Keratinocyte (primary cell): ENCODE results near the gene LRRC42. TPM values are rescaled to one million over a fixed set of nuclear protein-coding genes. Genes with fewer than 3 reads are reported as not detected.

Experiments used
- DNase-seq: peaks from one replicate; pipeline ENCODE4 v3.0.0-alpha.2; 2011; ENCODE audit warnings: low read depth, missing footprints, low spot score
- FAIRE-seq: peaks from 2 replicates; lab custom pipeline; 2011; peaks lifted over from hg19 to GRCh38; lab: Jason Lieb, UNC
- H2AFZ ChIP-seq: 2 replicates; pipeline ENCODE4 v1.6.0; 2012; ENCODE audit warnings: low read length, control low read depth, inconsistent platforms; ENCODE audit not compliant: control insufficient read depth
- H3K27ac ChIP-seq: 2 replicates; pipeline ENCODE4 v1.5.1; 2011; ENCODE audit warnings: low read length; ENCODE audit not compliant: control insufficient read depth, insufficient read depth
- H3K27me3 ChIP-seq: 3 replicates; pipeline ENCODE4 v1.6.0; 2011; ENCODE audit warnings: low read length; ENCODE audit not compliant: control insufficient read depth, insufficient read depth; ENCODE audit errors: extremely low read depth
- H3K36me3 ChIP-seq, 2 experiments: 2 replicates in 1 of 2; 3 replicates in 1 of 2; pipeline ENCODE4 v1.5.1; 2011; ENCODE audit warnings: low read length in 2 of 2, mild to moderate bottlenecking in 1 of 2; ENCODE audit not compliant: control insufficient read depth in 2 of 2, insufficient read depth in 2 of 2; ENCODE audit errors: extremely low read depth in 1 of 2
- H3K4me1 ChIP-seq: 3 replicates; pipeline ENCODE4 v1.5.1; 2011; ENCODE audit warnings: low read length; ENCODE audit not compliant: control insufficient read depth, insufficient read depth; ENCODE audit errors: extremely low read depth
- H3K4me2 ChIP-seq: 3 replicates; pipeline ENCODE4 v1.6.0; 2011; ENCODE audit warnings: low read depth, low read length; ENCODE audit not compliant: control insufficient read depth, insufficient read depth; ENCODE audit errors: extremely low read depth
- H3K4me3 ChIP-seq, 3 experiments: fragments of 200-600 bp in 1 of 3; sonication (generic) in 1 of 3; 2 replicates in 2 of 3; 3 replicates in 1 of 3; pipeline ENCODE4 v1.5.1; 2011 to 2016; ENCODE audit warnings: low read length in 3 of 3, mild to moderate bottlenecking in 3 of 3, control low read depth in 2 of 3, inconsistent platforms in 1 of 3, low read depth in 1 of 3, mixed read lengths in 1 of 3, mixed run types in 1 of 3, moderate library complexity in 1 of 3; ENCODE audit not compliant: control insufficient read depth in 2 of 3, insufficient read depth in 2 of 3; ENCODE audit errors: extremely low read depth in 1 of 3
- H3K79me2 ChIP-seq: 2 replicates; pipeline ENCODE4 v1.6.0; 2012; ENCODE audit warnings: low read length; ENCODE audit not compliant: control insufficient read depth, insufficient read depth
- H3K9ac ChIP-seq: 3 replicates; pipeline ENCODE4 v1.6.0; 2011; ENCODE audit warnings: low read length; ENCODE audit not compliant: control insufficient read depth, insufficient read depth; ENCODE audit errors: extremely low read depth
- H3K9me1 ChIP-seq: 3 replicates; pipeline ENCODE4 v1.6.0; 2011; ENCODE audit warnings: low read length; ENCODE audit not compliant: control insufficient read depth, insufficient read depth; ENCODE audit errors: extremely low read depth
- H3K9me3 ChIP-seq: 2 replicates; pipeline ENCODE4 v1.5.1; 2012; ENCODE audit warnings: low read depth, low read length; ENCODE audit not compliant: control insufficient read depth
- H4K20me1 ChIP-seq: 3 replicates; pipeline ENCODE4 v1.6.0; 2011; ENCODE audit warnings: low read length; ENCODE audit not compliant: control insufficient read depth, insufficient read depth; ENCODE audit errors: extremely low read depth
- CTCF ChIP-seq, 3 experiments: IDR thresholded peaks in 1 of 3; conservative IDR thresholded peaks in 1 of 3; optimal IDR thresholded peaks in 1 of 3; 2 replicates in 2 of 3; 3 replicates in 1 of 3; pipeline versions ENCODE3 to v1.5.1; 2011; ENCODE audit warnings: low read length in 3 of 3, mild to moderate bottlenecking in 3 of 3, moderate library complexity in 2 of 3, control low read depth in 1 of 3, inconsistent platforms in 1 of 3; ENCODE audit not compliant: insufficient read depth in 2 of 3; ENCODE audit errors: extremely low read depth in 1 of 3
- EZH2 ChIP-seq: IDR thresholded peaks from one replicate; pipeline ENCODE4 v1.6.1; 2012; ENCODE audit warnings: inconsistent platforms, mild to moderate bottlenecking, low read length, moderate library complexity
- dilution Hi-C: fragments of 300-500 bp; cut with MboI; formaldehyde crosslinking; loops from one replicate; pipeline ENCODE4 v1.7.0; 2020; ENCODE audit warnings: low sequenced_read_pairs; ENCODE audit not compliant: extremely low pct_ligation_motif_present
- polyA plus RNA-seq, 5 experiments: library from polyadenylated mRNA; depleted of rRNA in 3 of 5; stranded (reverse) in 3 of 5; stranded (forward) in 1 of 5; unstranded in 1 of 5; fragments of >200 nt; gene quantifications; 1 replicate in 1 of 5; 2 replicates in 3 of 5; 3 replicates in 1 of 5; pipeline versions ENCODE4 v1.2.1 to v1.2.3, GENCODE V29; 2011 to 2012; ENCODE audit warnings: missing spikeins in 2 of 5, low read depth in 1 of 5, low replicate concordance in 1 of 5

The LRRC42 gene
- polyA plus RNA-seq, 1 donor (not counting 4 experiments of a cell fraction or from before 2014, with no cell fraction given): 61.8 TPM

- no peak overlapping the region for H3K4me2 ChIP-seq
- no peak overlapping the region for H3K4me3 ChIP-seq
- FAIRE-seq (no peak), DNase-seq (no peak)
- no peak overlapping the region for H3K27ac ChIP-seq
- H3K9ac ChIP-seq: no peak overlapping the region
- no peaks in the 10 kb centered on the region for H3K9me1 ChIP-seq
- H2AFZ ChIP-seq: no peak overlapping the region
- H3K36me3 ChIP-seq: peaks cover 4 to 10% of the 10 kb centered on the region in 2 experiments
- peaks cover under 1% of the 10 kb centered on the region for H3K9me3 ChIP-seq
- no peaks in the 10 kb centered on the region for H4K20me1 ChIP-seq
- dilution Hi-C loops: no loop called here
- no peaks in the 10 kb centered on the region for H3K4me1 ChIP-seq
- no peak for TF ChIP-seq EZH2
- TF ChIP-seq CTCF (optimal IDR thresholded peaks at IDR 0.05 in 1 of 3, IDR thresholded peaks at IDR 0.05 in 1 of 3, conservative IDR thresholded peaks at IDR 0.05 in 1 of 3; ENCODE audit: extremely low read depth in 1 of 3, insufficient read depth in 2 of 3, low read length in 3 of 3): no peak
- no peaks in the 10 kb centered on the region for H3K79me2 ChIP-seq
- H3K27me3 ChIP-seq: no peaks in the 10 kb centered on the region
Observed at GRCh38 chr1:53927376-53927881, 18.7 kb upstream of the LRRC42 start.

- no peaks in the 10 kb centered on the region for H3K27me3 ChIP-seq
- no peaks in the 10 kb centered on the region for H3K4me1 ChIP-seq
- H4K20me1 ChIP-seq: no peaks in the 10 kb centered on the region
- peaks cover 3% of the 10 kb centered on the region for H3K9me3 ChIP-seq
- H2AFZ ChIP-seq: no peak overlapping the region
- H3K36me3 ChIP-seq: peaks cover 0 to 8% of the 10 kb centered on the region in 2 experiments
- FAIRE-seq (no peak), DNase-seq (no peak)
- H3K79me2 ChIP-seq: no peaks in the 10 kb centered on the region
- no peak overlapping the region for H3K4me2 ChIP-seq
- no peak overlapping the region for H3K4me3 ChIP-seq
- dilution Hi-C loops: no loop called here
- no peak overlapping the region for H3K9ac ChIP-seq
- H3K9me1 ChIP-seq: no peaks in the 10 kb centered on the region
- H3K27ac ChIP-seq: no peak overlapping the region
- TF ChIP-seq CTCF (optimal IDR thresholded peaks at IDR 0.05 in 1 of 3, IDR thresholded peaks at IDR 0.05 in 1 of 3, conservative IDR thresholded peaks at IDR 0.05 in 1 of 3; ENCODE audit: extremely low read depth in 1 of 3, insufficient read depth in 2 of 3, low read length in 3 of 3) (no peak), EZH2 (no peak)
Observed at GRCh38 chr1:53929246-53929960, 16.7 kb upstream of the LRRC42 start.
